OCI-LY7 (cell line): ENCODE data around the gene IL17RD. TPM values are rescaled to one million over a fixed set of nuclear protein-coding genes. Genes with fewer than 3 reads are reported as not detected.

Source experiments
- BruUV-seq: library from RNA; stranded (reverse); fragments of 400-500 nt; replicated peaks from 2 replicates; lab custom pipeline; 2021; lab: Mats Ljungman, UMichigan
- CTCF ChIA-PET: fragments of 300-600 bp; sonication (Branson Sonifier 250); formaldehyde crosslinking; loops from one replicate; lab custom pipeline; 2022; ENCODE audit warnings: antibody characterized with exemption; ENCODE audit not compliant: unreplicated experiment; lab: Charles Lee
- POLR2A ChIA-PET: fragments of 300-600 bp; sonication (Branson Sonifier 250); formaldehyde crosslinking; loops from one replicate; lab custom pipeline; 2022; ENCODE audit warnings: antibody characterized with exemption; lab: Charles Lee
- DNase-seq: peaks from one replicate; pipeline ENCODE4 v3.0.0-alpha.2; 2015; ENCODE audit warnings: low spot score
- H2AFZ ChIP-seq: fragments of 200-600 bp; sonication (generic), shearing (Covaris generic); 2 replicates; pipeline ENCODE4 v1.6.1; 2014; ENCODE audit warnings: mild to moderate bottlenecking, antibody characterized with exemption, low read length, moderate library complexity
- H3K27ac ChIP-seq: fragments of 200-600 bp; sonication (generic); 2 replicates; pipeline ENCODE4 v1.5.1; 2014; ENCODE audit warnings: mixed run types, low read depth, mild to moderate bottlenecking, moderate library complexity, low read length, inconsistent platforms; ENCODE audit not compliant: poor library complexity, severe bottlenecking
- H3K36me3 ChIP-seq: fragments of 200-600 bp; sonication (generic); 2 replicates; pipeline ENCODE4 v1.6.1; 2014; ENCODE audit warnings: mild to moderate bottlenecking, antibody characterized with exemption, low read length, moderate library complexity, mixed read lengths; ENCODE audit not compliant: insufficient read depth
- H3K4me1 ChIP-seq: fragments of 200-600 bp; sonication (generic); 2 replicates; pipeline ENCODE4 v1.5.1; 2014; ENCODE audit warnings: mild to moderate bottlenecking, low read length; ENCODE audit not compliant: insufficient read depth, poor library complexity, severe bottlenecking
- H3K4me2 ChIP-seq: fragments of 200-600 bp; sonication (generic); 2 replicates; pipeline ENCODE4 v1.6.1; 2014; ENCODE audit warnings: mild to moderate bottlenecking, low read length
- H3K4me3 ChIP-seq: fragments of 200-600 bp; sonication (generic); 2 replicates; pipeline ENCODE4 v1.5.1; 2014; ENCODE audit warnings: mild to moderate bottlenecking, low read depth, low read length; ENCODE audit not compliant: poor library complexity, severe bottlenecking
- H3K79me2 ChIP-seq: fragments of 200-600 bp; sonication (generic); 2 replicates; pipeline ENCODE4 v1.6.1; 2016; ENCODE audit warnings: low read depth, mild to moderate bottlenecking, low read length, moderate library complexity, mixed read lengths; ENCODE audit not compliant: insufficient read depth
- H3K9me2 ChIP-seq: fragments of 200-600 bp; sonication (generic); 2 replicates; pipeline ENCODE4 v1.6.1; 2016; ENCODE audit warnings: mild to moderate bottlenecking, low read length, mixed read lengths; ENCODE audit not compliant: insufficient read depth
- H3K9me3 ChIP-seq: fragments of 200-600 bp; sonication (generic); 2 replicates; pipeline ENCODE4 v1.6.1; 2014; ENCODE audit warnings: mild to moderate bottlenecking, mixed run types, low read length, mixed read lengths
- H4K20me1 ChIP-seq: fragments of 200-600 bp; sonication (generic); 2 replicates; pipeline ENCODE4 v1.6.1; 2014; ENCODE audit warnings: mild to moderate bottlenecking, antibody characterized with exemption, low read length, moderate library complexity, mixed read lengths; ENCODE audit not compliant: insufficient read depth
- EZH2phosphoT487 ChIP-seq: fragments of 200-600 bp; sonication (generic); IDR thresholded peaks from 2 replicates; pipeline ENCODE4 v1.6.1; 2018; ENCODE audit warnings: low read depth, borderline replicate concordance, mild to moderate bottlenecking, mixed run types, antibody characterized with exemption, low read length, moderate library complexity, mixed read lengths
- intact Hi-C: fragments of 100-400 bp; cut with micrococcal nuclease; formaldehyde crosslinking; loops from one replicate; pipeline ENCODE4 v1.10.0; 2022; ENCODE audit not compliant: unreplicated experiment
- total RNA-seq, 2 experiments: library from RNA; depleted of rRNA in 1 of 2; stranded (reverse); fragments of >200 nt in 1 of 2; shearing (Covaris generic) in 1 of 2; gene quantifications; 2 replicates each; pipeline ENCODE4 v1.2.3, GENCODE V29; 2014 to 2022
- TF ChIP-seq, protein P1 (sequence below): fragments of 200-600 bp; sonication (generic); conservative IDR thresholded peaks from 2 replicates; pipeline ENCODE4 v1.5.1; 2014; ENCODE audit warnings: mild to moderate bottlenecking, antibody characterized with exemption, low read length, moderate library complexity, mixed read lengths

Gene IL17RD
- total RNA-seq, 2 experiments from 2014 or later, result 0.06 to 0.36 TPM

GRCh38 chr3:57094575-57094974 lies 70.6 kb downstream of the IL17RD start:
- DNase-seq, result no peak
- Histone ChIP-seq H3K4me2 (no peak overlapping the region), H3K27ac (no peak overlapping the region), H2AFZ (peak overlapping the region; percentile 7; the same call in 1 of the 2 replicates), H3K4me1 (peaks cover 20% of the 10 kb centered on the region), H3K4me3 (no peak overlapping the region), H3K79me2 (no peaks in the 10 kb centered on the region), H3K9me3 (no peaks in the 10 kb centered on the region), H3K36me3 (no peaks in the 10 kb centered on the region), H3K9me2 (no peaks in the 10 kb centered on the region), H4K20me1 (no peaks in the 10 kb centered on the region)
- intact Hi-C loops, result no loop called here
- no TSS peak for BruUV-seq
- ChIA-PET POLR2A (interaction anchor here (1.6 kb wide), 1 partner anchor 17 kb away, joined by 6 read pairs; no protein-coding TSS in a partner anchor), CTCF (interaction anchor here (0.6 to 0.8 kb wide), 2 partner anchors 9 to 36 kb away, joined by 3 read pairs; no protein-coding TSS in a partner anchor)
- no peak for TF ChIP-seq EZH2phosphoT487
- TF ChIP-seq, protein P1, sequence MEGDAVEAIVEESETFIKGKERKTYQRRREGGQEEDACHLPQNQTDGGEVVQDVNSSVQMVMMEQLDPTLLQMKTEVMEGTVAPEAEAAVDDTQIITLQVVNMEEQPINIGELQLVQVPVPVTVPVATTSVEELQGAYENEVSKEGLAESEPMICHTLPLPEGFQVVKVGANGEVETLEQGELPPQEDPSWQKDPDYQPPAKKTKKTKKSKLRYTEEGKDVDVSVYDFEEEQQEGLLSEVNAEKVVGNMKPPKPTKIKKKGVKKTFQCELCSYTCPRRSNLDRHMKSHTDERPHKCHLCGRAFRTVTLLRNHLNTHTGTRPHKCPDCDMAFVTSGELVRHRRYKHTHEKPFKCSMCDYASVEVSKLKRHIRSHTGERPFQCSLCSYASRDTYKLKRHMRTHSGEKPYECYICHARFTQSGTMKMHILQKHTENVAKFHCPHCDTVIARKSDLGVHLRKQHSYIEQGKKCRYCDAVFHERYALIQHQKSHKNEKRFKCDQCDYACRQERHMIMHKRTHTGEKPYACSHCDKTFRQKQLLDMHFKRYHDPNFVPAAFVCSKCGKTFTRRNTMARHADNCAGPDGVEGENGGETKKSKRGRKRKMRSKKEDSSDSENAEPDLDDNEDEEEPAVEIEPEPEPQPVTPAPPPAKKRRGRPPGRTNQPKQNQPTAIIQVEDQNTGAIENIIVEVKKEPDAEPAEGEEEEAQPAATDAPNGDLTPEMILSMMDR, result no peak

- H4K20me1 ChIP-seq, result no peaks in the 10 kb centered on the region
- H3K4me3 ChIP-seq, result no peak overlapping the region
- peak overlapping the region; percentile 6; the same call in 1 of the 2 replicates for H2AFZ ChIP-seq
- no peaks in the 10 kb centered on the region for H3K9me2 ChIP-seq
- DNase-seq, result no peak
- ChIA-PET CTCF (interaction anchor here (0.6 to 0.8 kb wide), 2 partner anchors 10 to 37 kb away, joined by 3 read pairs; no protein-coding TSS in a partner anchor), POLR2A (interaction anchor here (1.6 kb wide), 1 partner anchor 16 kb away, joined by 6 read pairs; no protein-coding TSS in a partner anchor)
- no peaks in the 10 kb centered on the region for H3K9me3 ChIP-seq
- no peak for TF ChIP-seq EZH2phosphoT487
- TF ChIP-seq, protein P1, result no peak
- intact Hi-C loops, result loop anchor here (1.0 kb wide), 1 partner anchor 99 kb away; no protein-coding TSS in a partner anchor
- H3K4me1 ChIP-seq, result peaks cover 20% of the 10 kb centered on the region
- H3K36me3 ChIP-seq, result no peaks in the 10 kb centered on the region
- H3K4me2 ChIP-seq, result no peak overlapping the region
- no peak overlapping the region for H3K27ac ChIP-seq
- H3K79me2 ChIP-seq, result no peaks in the 10 kb centered on the region
- no TSS peak for BruUV-seq
Observed at GRCh38 chr3:57093971-57094535, 71.1 kb downstream of the IL17RD start.

GRCh38 chr3:57093489-57093888 lies 71.7 kb downstream of the IL17RD start:
- DNase-seq, result peak; percentile 38
- H2AFZ ChIP-seq, result peak overlapping the region; percentile 6; the same call in 1 of the 2 replicates
- no peaks in the 10 kb centered on the region for H4K20me1 ChIP-seq
- no peak for TF ChIP-seq EZH2phosphoT487
- TF ChIP-seq, protein P1, result peak; percentile 69
- peaks cover 20% of the 10 kb centered on the region for H3K4me1 ChIP-seq
- no peaks in the 10 kb centered on the region for H3K36me3 ChIP-seq
- no peak overlapping the region for H3K27ac ChIP-seq
- no peak overlapping the region for H3K4me2 ChIP-seq
- POLR2A ChIA-PET, result interaction anchor here (1.6 kb wide), 1 partner anchor 16 kb away, joined by 6 read pairs; no protein-coding TSS in a partner anchor
- CTCF ChIA-PET, result no interaction called here
- no peak overlapping the region for H3K4me3 ChIP-seq
- H3K9me3 ChIP-seq, result no peaks in the 10 kb centered on the region
- intact Hi-C loops, result loop anchor here (1.0 kb wide), 1 partner anchor 98 kb away; no protein-coding TSS in a partner anchor
- no peaks in the 10 kb centered on the region for H3K79me2 ChIP-seq
- H3K9me2 ChIP-seq, result no peaks in the 10 kb centered on the region
- BruUV-seq, result no TSS peak
